Lower lobe of right lung (tissue), 2 donors: ENCODE results near the gene GGCX. TPM values are rescaled to one million over a fixed set of nuclear protein-coding genes. Genes with fewer than 3 reads are reported as not detected.
"Not testable (repeated sequence)": the region's sequence is repeated elsewhere in the genome, so short reads cannot be mapped to it uniquely, and the experiment has no call there.

Experiments used
- ATAC-seq, 2 donors: fragments of 200-7000 bp; cut with Tn5 transposase; one replicate each; pipeline ENCODE4 v1.9.1; 2020 to 2022; ENCODE audit warnings: mild to moderate bottlenecking in 2 of 2, moderate library complexity in 2 of 2
- DNase-seq: peaks from one replicate; pipeline ENCODE4 v3.0.0-alpha.2; 2020
- H3K27ac ChIP-seq: fragments of 200-600 bp; one replicate; pipeline ENCODE4 v1.8.0; 2022
- H3K27me3 ChIP-seq: fragments of 200-600 bp; one replicate; pipeline ENCODE4 v1.8.0; 2022; ENCODE audit warnings: low read depth
- H3K36me3 ChIP-seq: fragments of 200-600 bp; one replicate; pipeline ENCODE4 v1.8.0; 2022; ENCODE audit warnings: mild to moderate bottlenecking
- H3K4me1 ChIP-seq: fragments of 200-600 bp; one replicate; pipeline ENCODE4 v1.8.0; 2022
- H3K4me3 ChIP-seq: fragments of 200-600 bp; one replicate; pipeline ENCODE4 v1.8.0; 2022; ENCODE audit warnings: mild to moderate bottlenecking
- H3K9me3 ChIP-seq: fragments of 200-600 bp; one replicate; pipeline ENCODE4 v1.8.0; 2022
- intact Hi-C: fragments of 100-400 bp; cut with DNase I; formaldehyde crosslinking; loops from one replicate; pipeline ENCODE4 v1.11.0; 2022
- total RNA-seq: library from RNA; stranded (reverse); fragmentation: NEBNext Ultra II Directional; extraction: Animal tissue kit (Norgen Biotek cat#: 25700); gene quantifications from one replicate; pipeline ENCODE4 v1.2.1, GENCODE V29; 2021
- TF ChIP-seq, protein P1 (sequence below): fragments of 200-600 bp; IDR thresholded peaks from one replicate; pipeline ENCODE4 v1.8.0; 2022; ENCODE audit warnings: antibody characterized with exemption, mild to moderate bottlenecking
- donor health status: DM: no; HTN: yes; CAD: no; lungs with severe emphysema.

GGCX gene
- total RNA-seq, 1 donor from 2014 or later: 62.2 TPM

DNA sequence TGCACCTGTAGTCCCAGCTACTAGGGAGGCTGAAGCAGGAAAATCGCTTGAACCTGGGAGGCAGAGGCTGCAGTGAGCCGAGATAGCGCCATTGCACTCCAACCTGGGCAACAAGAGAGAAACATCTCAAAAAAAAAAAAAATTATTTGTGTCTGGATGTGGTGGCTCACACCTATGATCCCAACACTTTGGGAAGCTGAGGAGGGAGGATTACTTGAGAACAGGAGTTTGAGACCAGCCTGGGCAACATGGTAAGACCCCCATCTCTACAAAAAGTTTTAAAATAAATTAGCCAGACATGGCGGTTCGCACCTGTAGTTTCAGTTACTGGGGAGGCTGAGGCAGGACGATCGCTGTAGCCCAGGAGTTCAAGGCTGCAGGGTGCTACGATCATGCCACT, 14.4 kb upstream of the GGCX start:
- peak overlapping the region; percentile 28 for H3K27ac ChIP-seq
- no peaks in the 10 kb centered on the region for H3K27me3 ChIP-seq
- DNase-seq (no peak), ATAC-seq (no peak)
- intact Hi-C loops: no loop called here
- no peaks in the 10 kb centered on the region for H3K9me3 ChIP-seq
- H3K36me3 ChIP-seq: no peaks in the 10 kb centered on the region
- H3K4me1 ChIP-seq: peaks cover 44% of the 10 kb centered on the region
- H3K4me3 ChIP-seq: no peak overlapping the region
- TF ChIP-seq, protein P1, sequence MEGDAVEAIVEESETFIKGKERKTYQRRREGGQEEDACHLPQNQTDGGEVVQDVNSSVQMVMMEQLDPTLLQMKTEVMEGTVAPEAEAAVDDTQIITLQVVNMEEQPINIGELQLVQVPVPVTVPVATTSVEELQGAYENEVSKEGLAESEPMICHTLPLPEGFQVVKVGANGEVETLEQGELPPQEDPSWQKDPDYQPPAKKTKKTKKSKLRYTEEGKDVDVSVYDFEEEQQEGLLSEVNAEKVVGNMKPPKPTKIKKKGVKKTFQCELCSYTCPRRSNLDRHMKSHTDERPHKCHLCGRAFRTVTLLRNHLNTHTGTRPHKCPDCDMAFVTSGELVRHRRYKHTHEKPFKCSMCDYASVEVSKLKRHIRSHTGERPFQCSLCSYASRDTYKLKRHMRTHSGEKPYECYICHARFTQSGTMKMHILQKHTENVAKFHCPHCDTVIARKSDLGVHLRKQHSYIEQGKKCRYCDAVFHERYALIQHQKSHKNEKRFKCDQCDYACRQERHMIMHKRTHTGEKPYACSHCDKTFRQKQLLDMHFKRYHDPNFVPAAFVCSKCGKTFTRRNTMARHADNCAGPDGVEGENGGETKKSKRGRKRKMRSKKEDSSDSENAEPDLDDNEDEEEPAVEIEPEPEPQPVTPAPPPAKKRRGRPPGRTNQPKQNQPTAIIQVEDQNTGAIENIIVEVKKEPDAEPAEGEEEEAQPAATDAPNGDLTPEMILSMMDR: no peak

DNA sequence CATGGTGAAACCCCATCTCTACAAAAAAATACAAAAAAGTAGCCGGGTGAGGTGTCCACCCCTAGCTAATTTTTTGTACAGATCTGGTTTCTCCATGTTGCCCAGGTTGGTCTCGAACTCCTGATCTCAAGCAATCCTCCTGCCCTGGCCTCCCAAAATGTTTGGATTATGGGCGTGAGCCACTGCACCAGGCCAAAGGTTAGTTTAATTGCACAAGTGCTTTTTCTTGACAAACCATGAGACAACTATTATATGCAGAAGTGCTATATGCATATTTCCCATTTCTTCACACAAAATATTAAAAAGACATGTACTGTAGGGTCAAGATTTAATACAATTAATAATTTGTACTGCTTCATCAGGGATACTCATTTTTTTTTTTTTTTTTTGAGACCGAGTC, 5.0 kb upstream of the GGCX start:
- no peak for ATAC-seq
- no peak overlapping the region for H3K27ac ChIP-seq
- intact Hi-C loops: no loop called here

DNA sequence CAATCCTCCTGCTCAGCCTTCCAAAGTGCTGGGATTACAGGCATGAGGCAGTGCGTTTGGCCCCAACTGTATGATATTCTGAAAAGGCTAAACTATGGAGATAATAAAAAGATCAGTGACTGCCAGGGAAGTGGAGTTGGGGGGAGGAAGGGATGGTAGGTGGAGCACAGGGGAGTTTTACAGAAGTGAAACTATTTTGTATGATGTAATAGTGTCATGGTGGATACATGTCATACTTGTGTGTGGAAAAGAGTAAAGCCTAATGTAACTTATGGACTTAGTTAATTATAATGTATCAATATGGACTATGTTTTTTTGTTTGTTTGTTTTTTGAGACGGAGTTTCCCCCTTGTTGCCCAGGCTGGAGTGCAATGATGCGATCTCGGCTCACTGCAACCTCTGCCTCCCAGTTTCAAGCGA, 2.9 kb upstream of the GGCX start:
- Histone ChIP-seq H3K4me3 (no peak overlapping the region), H3K27me3 (no peaks in the 10 kb centered on the region), H3K9me3 (no peaks in the 10 kb centered on the region), H3K27ac (no peak overlapping the region), H3K4me1 (peaks cover 28% of the 10 kb centered on the region), H3K36me3 (no peaks in the 10 kb centered on the region)
- TF ChIP-seq, protein P1: no peak
- peak in 1 of 2 donors; percentile 1 for ATAC-seq
- no peak for DNase-seq
- intact Hi-C loops: no loop called here

More for the DNA sequence above, 5.0 kb upstream of the GGCX start:
- Histone ChIP-seq H3K4me3 (no peak overlapping the region), H3K4me1 (peaks cover 10% of the 10 kb centered on the region), H3K36me3 (no peaks in the 10 kb centered on the region), H3K9me3 (no peaks in the 10 kb centered on the region), H3K27me3 (no peaks in the 10 kb centered on the region)
- DNase-seq: no peak
- TF ChIP-seq, protein P1: no peak

DNA sequence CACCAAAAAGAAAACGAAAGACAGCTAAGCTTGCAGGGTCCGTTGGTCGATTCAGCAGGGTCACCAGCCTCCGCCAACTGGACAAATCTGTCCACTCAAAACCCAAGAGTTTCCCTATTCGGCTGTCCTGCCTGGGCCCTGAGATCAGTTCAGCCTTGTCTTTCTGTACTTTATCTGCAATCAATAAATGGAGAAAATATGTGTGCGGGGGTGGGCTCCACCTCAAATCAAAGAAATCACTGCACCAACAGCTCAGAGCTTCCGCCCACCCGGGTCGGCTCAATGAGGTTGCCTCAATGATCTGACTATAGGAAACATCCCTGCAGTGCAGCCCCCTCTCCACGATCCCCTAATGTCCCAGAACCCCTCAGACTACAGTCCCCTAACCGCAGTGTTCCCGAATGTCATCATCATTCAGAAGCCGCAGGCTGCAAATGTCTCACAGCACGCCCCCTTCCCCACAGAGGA, 447 bp downstream of the GGCX start:
- ATAC-seq (peak in 1 of 2 donors; percentile 1), DNase-seq (peak; percentile 51)
- TF ChIP-seq, protein P1: no peak
- Histone ChIP-seq H3K4me3 (peak overlapping the region; percentile 82), H3K36me3 (peaks cover 28% of the 10 kb centered on the region), H3K27ac (peak overlapping the region; percentile 85), H3K9me3 (no peaks in the 10 kb centered on the region), H3K27me3 (no peaks in the 10 kb centered on the region), H3K4me1 (peaks cover 34% of the 10 kb centered on the region)
- intact Hi-C loops: no loop called here

DNA sequence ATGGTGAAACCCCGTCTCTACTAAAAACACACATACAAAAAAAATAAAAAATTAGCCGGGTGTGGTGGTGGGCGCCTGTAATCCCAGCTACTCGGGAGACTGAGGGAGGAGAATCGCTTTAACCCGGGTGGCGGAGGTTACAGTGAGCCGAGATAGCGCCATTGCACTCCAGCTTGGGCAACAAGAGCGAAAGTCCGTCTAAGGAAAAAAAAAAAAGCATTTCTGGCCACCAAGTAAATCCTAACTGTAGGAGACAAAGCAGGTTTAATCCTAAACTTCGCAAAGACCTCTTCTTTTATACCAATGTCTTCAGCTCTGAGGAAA, 928 bp downstream of the GGCX start:
- ATAC-seq, H3K9me3 ChIP-seq, DNase-seq, intact Hi-C loops, H3K27me3 ChIP-seq: not testable (repeated sequence)
- Histone ChIP-seq H3K36me3 (peaks cover 33% of the 10 kb centered on the region), H3K4me3 (peak overlapping the region; percentile 82), H3K4me1 (peaks cover 34% of the 10 kb centered on the region), H3K27ac (peak overlapping the region; percentile 85)

DNA sequence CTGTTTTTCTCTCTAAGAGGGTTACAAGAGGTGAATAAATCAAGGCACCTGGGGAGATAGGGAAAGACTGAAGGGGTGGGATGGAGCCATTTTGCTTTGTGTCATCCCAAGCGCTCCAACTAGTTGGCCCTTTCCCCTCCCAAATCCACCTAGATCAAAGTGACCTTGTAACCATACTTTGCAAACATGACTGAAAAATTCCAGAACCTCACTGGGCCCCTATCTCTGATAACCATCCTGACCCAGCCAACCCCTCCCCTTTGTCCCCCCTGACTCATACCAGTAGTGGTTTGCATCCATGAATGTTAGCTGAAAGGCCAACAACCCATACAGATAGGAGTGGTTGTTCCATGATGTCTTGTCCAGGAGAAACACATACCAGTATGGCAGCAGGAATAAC, 3.1 kb downstream of the GGCX start:
- ATAC-seq: no peak
- Histone ChIP-seq H3K27ac (no peak overlapping the region), H3K4me3 (no peak overlapping the region), H3K27me3 (no peaks in the 10 kb centered on the region), H3K9me3 (no peaks in the 10 kb centered on the region), H3K36me3 (peaks cover 55% of the 10 kb centered on the region), H3K4me1 (peaks cover 29% of the 10 kb centered on the region)
- DNase-seq: no peak
- TF ChIP-seq, protein P1: no peak
- intact Hi-C loops: no loop called here
